ENCODE results near the gene IER3IP1.
A peak's percentile ranks its signal among the peaks of the same experiment; 100 is the strongest.

The IER3IP1 gene

GRCh38 chr18:47143899-47144485 lies 32.2 kb downstream of the IER3IP1 start:
- Histone ChIP-seq H4K20me1 (ENCODE audit: insufficient read depth, low read length, poor library complexity, severe bottlenecking) (peaks cover 6% of the 10 kb centered on the region), H3K9me2 (replicated peaks; ENCODE audit: low read depth, low read length) (no peaks in the 10 kb centered on the region), H3K9me3 (ENCODE audit: insufficient read depth, low read depth, low read length) (no peaks in the 10 kb centered on the region), H3K4me2 (ENCODE audit: low read depth, low read length, poor library complexity, severe bottlenecking) (peak overlapping the region; percentile 11), H3K4me1 (ENCODE audit: insufficient read depth, low read length, poor library complexity, severe bottlenecking) (peaks cover 25% of the 10 kb centered on the region), H3K36me3 (ENCODE audit: insufficient read depth, low read length) (no peaks in the 10 kb centered on the region), H3K27me3 (ENCODE audit: insufficient read depth, low read length, poor library complexity, severe bottlenecking) (no peaks in the 10 kb centered on the region), H3K9ac (ENCODE audit: low read depth, low read length, poor library complexity, severe bottlenecking) (no peak overlapping the region), H3F3A (ENCODE audit: low read depth) (no peaks in the 10 kb centered on the region), H3K79me2 (ENCODE audit: insufficient read depth, low read length) (peaks cover 67% of the 10 kb centered on the region), H2AFZ (ENCODE audit: low read length) (no peak overlapping the region), H3K4me3 (ENCODE audit: low read length, poor library complexity, severe bottlenecking) (no peak overlapping the region)
- TF ChIP-seq EZH2phosphoT487 (IDR thresholded peaks at IDR 0.05; ENCODE audit: borderline replicate concordance): no peak
- no peak for TF ChIP-seq CTCF (conservative IDR thresholded peaks at IDR 0.05; ENCODE audit: low read length)

GRCh38 chr18:47143153-47143552 lies 33.0 kb downstream of the IER3IP1 start:
- peaks cover 59% of the 10 kb centered on the region for H3K79me2 ChIP-seq (ENCODE audit: insufficient read depth, low read length)
- H3K4me2 ChIP-seq (ENCODE audit: low read depth, low read length, poor library complexity, severe bottlenecking): no peak overlapping the region
- no peak overlapping the region for H3K4me3 ChIP-seq (ENCODE audit: low read length, poor library complexity, severe bottlenecking)

GRCh38 chr18:47141289-47141688 lies 34.9 kb downstream of the IER3IP1 start:
- Histone ChIP-seq H3K4me2 (ENCODE audit: low read depth, low read length, poor library complexity, severe bottlenecking) (no peak overlapping the region), H3K79me2 (ENCODE audit: insufficient read depth, low read length) (peaks cover 44% of the 10 kb centered on the region)

More at GRCh38 chr18:47143153-47143552, 33.0 kb downstream of the IER3IP1 start:
- peaks cover 6% of the 10 kb centered on the region for H4K20me1 ChIP-seq (ENCODE audit: insufficient read depth, low read length, poor library complexity, severe bottlenecking)
- H3K4me1 ChIP-seq (ENCODE audit: insufficient read depth, low read length, poor library complexity, severe bottlenecking): peaks cover 18% of the 10 kb centered on the region
- TF ChIP-seq EZH2phosphoT487 (IDR thresholded peaks at IDR 0.05; ENCODE audit: borderline replicate concordance) (no peak), CTCF (conservative IDR thresholded peaks at IDR 0.05; ENCODE audit: low read length) (no peak)
- no peak overlapping the region for H3K9ac ChIP-seq (ENCODE audit: low read depth, low read length, poor library complexity, severe bottlenecking)
- H3K36me3 ChIP-seq (ENCODE audit: insufficient read depth, low read length): no peaks in the 10 kb centered on the region
- no peaks in the 10 kb centered on the region for H3K9me2 ChIP-seq (replicated peaks; ENCODE audit: low read depth, low read length)
- no peaks in the 10 kb centered on the region for H3F3A ChIP-seq (ENCODE audit: low read depth)
- no peaks in the 10 kb centered on the region for H3K9me3 ChIP-seq (ENCODE audit: insufficient read depth, low read depth, low read length)
- no peaks in the 10 kb centered on the region for H3K27me3 ChIP-seq (ENCODE audit: insufficient read depth, low read length, poor library complexity, severe bottlenecking)
- no peak overlapping the region for H2AFZ ChIP-seq (ENCODE audit: low read length)

More at GRCh38 chr18:47141289-47141688, 34.9 kb downstream of the IER3IP1 start:
- Histone ChIP-seq H4K20me1 (ENCODE audit: insufficient read depth, low read length, poor library complexity, severe bottlenecking) (peaks cover 6% of the 10 kb centered on the region), H3K36me3 (ENCODE audit: insufficient read depth, low read length) (no peaks in the 10 kb centered on the region), H3K27me3 (ENCODE audit: insufficient read depth, low read length, poor library complexity, severe bottlenecking) (no peaks in the 10 kb centered on the region), H2AFZ (ENCODE audit: low read length) (no peak overlapping the region), H3K4me3 (ENCODE audit: low read length, poor library complexity, severe bottlenecking) (no peak overlapping the region), H3K9me2 (replicated peaks; ENCODE audit: low read depth, low read length) (no peaks in the 10 kb centered on the region), H3F3A (ENCODE audit: low read depth) (no peaks in the 10 kb centered on the region), H3K9ac (ENCODE audit: low read depth, low read length, poor library complexity, severe bottlenecking) (no peak overlapping the region), H3K9me3 (ENCODE audit: insufficient read depth, low read depth, low read length) (no peaks in the 10 kb centered on the region), H3K4me1 (ENCODE audit: insufficient read depth, low read length, poor library complexity, severe bottlenecking) (peaks cover 9% of the 10 kb centered on the region)
- TF ChIP-seq EZH2phosphoT487 (IDR thresholded peaks at IDR 0.05; ENCODE audit: borderline replicate concordance) (no peak), CTCF (conservative IDR thresholded peaks at IDR 0.05; ENCODE audit: low read length) (no peak)

Data from Loucy (cell line).